MM.1S (cell line): Measurements from ENCODE around the gene ALDH3B1.

Experiments used
- EZH2 ChIP-seq: fragments of 300-600 bp; sonication (generic); optimal IDR thresholded peaks from 2 replicates; pipeline ENCODE3; 2017; ENCODE audit warnings: low read depth, mild to moderate bottlenecking, antibody characterized with exemption, low read length, mixed read lengths
- TF ChIP-seq, protein P1 (sequence below): fragments of 300-600 bp; sonication (generic); IDR thresholded peaks from 2 replicates; pipeline ENCODE4 v1.5.1; 2016; ENCODE audit warnings: antibody characterized with exemption, low read length, mixed read lengths

DNA sequence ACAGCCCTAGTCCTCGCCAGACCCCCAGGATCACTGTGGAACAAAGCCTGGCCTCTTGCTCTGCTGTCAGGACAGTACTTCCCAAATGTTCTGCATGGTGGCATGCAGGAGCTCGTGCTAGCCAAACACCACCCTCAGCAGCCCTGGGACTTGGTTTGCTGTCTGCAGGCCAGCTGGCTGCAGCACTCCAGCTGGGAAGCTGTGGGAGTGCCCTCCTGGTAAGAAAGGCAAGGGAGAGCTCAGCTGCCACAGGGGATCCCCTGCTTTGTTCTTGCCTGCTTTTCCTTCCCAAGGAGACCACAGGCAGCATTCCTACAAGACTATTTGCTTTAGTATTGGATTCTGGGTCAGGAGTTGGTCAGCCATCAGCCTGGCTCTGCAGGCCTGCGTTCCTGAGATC, 56.6 kb downstream of the ALDH3B1 start:
- TF ChIP-seq, protein P1, sequence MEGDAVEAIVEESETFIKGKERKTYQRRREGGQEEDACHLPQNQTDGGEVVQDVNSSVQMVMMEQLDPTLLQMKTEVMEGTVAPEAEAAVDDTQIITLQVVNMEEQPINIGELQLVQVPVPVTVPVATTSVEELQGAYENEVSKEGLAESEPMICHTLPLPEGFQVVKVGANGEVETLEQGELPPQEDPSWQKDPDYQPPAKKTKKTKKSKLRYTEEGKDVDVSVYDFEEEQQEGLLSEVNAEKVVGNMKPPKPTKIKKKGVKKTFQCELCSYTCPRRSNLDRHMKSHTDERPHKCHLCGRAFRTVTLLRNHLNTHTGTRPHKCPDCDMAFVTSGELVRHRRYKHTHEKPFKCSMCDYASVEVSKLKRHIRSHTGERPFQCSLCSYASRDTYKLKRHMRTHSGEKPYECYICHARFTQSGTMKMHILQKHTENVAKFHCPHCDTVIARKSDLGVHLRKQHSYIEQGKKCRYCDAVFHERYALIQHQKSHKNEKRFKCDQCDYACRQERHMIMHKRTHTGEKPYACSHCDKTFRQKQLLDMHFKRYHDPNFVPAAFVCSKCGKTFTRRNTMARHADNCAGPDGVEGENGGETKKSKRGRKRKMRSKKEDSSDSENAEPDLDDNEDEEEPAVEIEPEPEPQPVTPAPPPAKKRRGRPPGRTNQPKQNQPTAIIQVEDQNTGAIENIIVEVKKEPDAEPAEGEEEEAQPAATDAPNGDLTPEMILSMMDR, result no peak
- TF ChIP-seq EZH2, result no peak
